Pons (tissue), 1 donor: ENCODE data around the gene CSTPP1.
"Not testable (repeated sequence)": the region's sequence is repeated elsewhere in the genome, so short reads cannot be mapped to it uniquely, and the experiment has no call there.

Source experiments
- DNase-seq: peaks from one replicate; pipeline ENCODE4 v3.0.0-alpha.2; 2016; ENCODE audit warnings: low spot score

The CSTPP1 gene

GRCh38 chr11:46953093-46953492 is 16.5 kb downstream of the CSTPP1 start:
- DNase-seq, result no peak

DNA sequence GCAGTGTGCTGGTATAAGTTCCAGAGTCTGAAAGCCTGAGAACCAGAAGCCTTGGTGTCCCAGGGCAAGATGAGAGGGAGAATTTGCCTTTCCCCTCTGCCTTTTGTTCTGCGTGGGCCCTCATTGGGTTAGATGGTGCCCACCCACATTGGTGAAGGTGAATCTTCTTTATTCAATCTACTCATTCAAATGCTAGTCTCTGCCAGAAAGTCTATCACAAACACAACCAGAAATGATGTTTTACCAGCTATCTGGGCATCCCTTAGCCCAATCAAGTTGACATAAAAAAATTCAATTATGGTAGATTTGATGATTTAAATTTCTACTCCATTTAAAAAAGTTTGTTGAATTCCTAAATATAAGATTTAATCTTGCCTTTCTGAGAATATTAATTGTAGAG is 22.2 kb downstream of the CSTPP1 start:
- no peak for DNase-seq

GRCh38 chr11:46961041-46961440 is 24.5 kb downstream of the CSTPP1 start:
- DNase-seq, result no peak

DNA sequence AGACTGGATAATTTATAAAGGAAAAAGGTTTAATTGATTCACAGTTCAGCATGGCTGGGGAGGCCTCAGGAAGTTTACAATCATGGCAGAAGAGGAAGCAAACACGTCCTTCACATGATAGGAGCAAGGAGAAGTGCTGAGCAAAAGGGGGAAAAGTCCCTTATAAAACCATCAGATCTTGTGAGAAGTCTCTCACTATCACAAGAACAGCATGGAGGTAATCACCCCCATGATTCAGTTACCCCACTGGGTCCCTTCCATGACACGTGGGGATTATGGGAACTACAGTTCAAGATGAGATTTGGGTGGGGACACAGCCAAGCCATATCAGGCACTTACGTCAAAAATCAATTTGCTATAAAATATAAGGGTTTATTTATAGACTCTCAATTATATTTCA is 25.3 kb downstream of the CSTPP1 start:
- not testable (repeated sequence) for DNase-seq

- no peak for DNase-seq
Measured at GRCh38 chr11:46963844-46964243, 27.3 kb downstream of the CSTPP1 start.

DNA sequence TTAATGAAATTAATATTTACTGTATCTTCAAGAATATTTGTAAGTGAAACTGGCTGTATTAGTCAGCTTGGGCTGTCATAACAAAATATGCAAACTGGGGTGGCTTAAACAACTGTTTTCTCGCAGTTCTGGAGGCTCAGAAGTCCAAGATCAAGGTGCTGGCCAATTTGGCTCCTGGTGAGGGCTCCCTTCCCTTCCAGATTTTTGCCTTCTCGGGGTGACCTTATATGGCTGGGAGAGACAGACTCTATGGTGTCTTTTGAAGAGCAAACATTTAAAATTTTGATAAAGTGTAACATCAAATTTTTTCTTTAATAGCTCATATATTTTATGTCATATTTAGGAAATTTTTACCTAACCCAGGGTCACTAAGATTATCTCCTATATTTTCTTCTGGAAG is 30.2 kb downstream of the CSTPP1 start:
- DNase-seq, result peak; percentile 22

- no peak for DNase-seq
Measured at GRCh38 chr11:46967962-46968361, 31.4 kb downstream of the CSTPP1 start.

- DNase-seq, result peak; percentile 74
Measured at GRCh38 chr11:46969379-46969778, 32.8 kb downstream of the CSTPP1 start.

DNA sequence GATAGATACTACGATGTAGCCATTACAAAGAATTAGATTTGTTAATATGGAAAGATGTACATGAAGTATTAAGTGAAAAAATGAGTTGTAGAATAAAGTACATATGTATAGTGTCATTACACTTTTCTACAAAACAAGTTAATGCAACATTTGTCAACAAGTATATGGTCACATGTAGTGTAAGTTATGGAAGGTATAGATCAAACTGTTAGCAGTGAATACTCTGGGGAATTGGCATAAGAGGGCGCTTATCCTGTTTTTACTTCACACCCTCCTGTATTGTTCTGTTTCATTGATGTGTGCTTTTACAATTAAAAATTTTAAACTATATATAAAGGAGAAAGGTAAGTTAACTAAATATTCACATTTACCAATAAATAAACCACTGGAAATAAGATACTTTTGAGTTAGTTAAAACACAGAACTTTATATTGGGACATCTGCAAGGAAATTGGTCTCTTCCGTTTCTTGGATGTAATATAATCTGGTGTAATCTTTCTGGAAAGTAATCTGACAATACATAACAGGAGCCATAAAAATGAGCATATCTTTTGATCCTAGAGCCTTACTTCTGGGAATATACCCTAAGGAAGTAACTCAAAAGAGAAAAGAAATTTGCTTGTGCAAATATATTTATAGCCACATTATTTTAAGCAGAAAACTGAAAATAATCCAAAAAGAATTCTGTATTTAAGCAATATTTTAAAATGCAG is 34.5 kb downstream of the CSTPP1 start:
- DNase-seq, result no peak

GRCh38 chr11:46972343-46972742 is 35.8 kb downstream of the CSTPP1 start:
- DNase-seq, result peak; percentile 71

- no peak for DNase-seq
Measured at GRCh38 chr11:46972821-46973220, 36.3 kb downstream of the CSTPP1 start.

DNA sequence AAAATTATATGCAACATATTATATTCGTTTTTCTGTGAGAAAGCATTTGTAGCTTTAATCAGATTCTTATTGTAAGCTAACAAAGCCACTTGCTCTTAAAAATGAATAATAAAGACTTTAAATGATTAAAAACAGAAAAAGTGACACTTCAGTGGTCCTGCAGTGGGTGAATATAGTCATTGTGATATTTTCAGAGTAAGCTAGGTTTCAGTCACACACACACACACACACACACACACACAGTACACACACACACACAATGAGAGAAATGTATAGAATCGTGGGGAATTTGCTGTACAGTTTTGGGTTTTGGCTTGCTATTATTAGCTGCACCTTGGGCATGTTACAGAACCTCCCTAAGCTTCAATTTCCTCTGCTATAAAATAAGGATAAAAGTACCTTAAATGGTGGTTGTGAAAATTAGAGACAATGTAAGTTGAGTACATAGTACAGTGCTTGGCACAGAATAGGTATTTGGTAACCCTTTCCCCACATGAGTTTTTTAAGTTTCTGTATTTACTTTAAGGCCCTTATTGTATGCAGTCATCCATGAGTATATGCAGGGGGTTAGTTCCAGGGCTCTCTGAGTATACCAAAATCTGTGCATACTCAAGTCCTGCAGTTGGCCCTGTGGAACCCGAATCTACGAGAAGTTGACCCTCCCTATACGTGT is 39.8 kb downstream of the CSTPP1 start:
- peak; percentile 18 for DNase-seq

- peak; percentile 95 for DNase-seq
Measured at GRCh38 chr11:46977038-46977813, 40.7 kb downstream of the CSTPP1 start.

DNA sequence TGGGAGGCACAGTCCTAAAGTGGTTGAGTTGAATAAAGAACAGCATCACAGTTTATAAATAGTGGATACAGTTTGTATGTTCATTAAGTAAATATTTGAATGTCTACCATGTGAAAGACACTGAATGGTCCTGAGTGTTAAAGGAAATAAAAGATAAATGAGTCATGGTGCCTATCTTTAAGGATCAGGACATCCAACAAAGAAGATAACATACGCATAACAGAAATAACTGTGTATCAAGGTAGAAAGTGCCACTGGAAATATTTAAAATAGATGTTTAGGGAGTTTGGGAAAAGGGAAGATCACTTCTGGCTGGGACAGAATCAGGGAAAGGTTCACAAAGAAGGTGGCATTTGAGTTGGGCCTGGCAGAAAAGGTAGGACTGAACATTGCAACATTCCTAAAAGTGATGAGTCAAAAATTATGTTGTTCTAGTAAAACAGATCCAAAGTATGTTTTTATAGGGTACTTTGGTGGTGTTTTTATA is 41.5 kb downstream of the CSTPP1 start:
- DNase-seq, result no peak

DNA sequence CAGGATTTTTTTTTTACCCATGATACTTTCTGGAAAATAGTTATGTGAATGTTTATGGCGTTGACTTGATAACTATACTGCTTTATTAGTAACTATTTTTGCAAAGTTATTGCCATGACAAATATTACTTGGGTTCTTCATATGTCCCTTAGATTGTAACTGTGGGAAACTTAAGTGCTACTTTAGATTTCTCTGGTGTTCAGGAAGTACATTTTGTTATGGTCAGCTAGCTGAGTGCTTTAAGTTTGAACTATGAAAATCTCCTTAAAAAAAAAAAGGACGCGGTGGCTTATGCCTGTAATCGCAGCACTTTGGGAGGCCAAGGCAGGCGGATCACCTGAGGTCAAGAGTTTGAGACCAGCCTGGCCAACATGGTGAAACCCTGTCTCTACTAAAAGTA is 42.8 kb downstream of the CSTPP1 start:
- no peak for DNase-seq

- no peak for DNase-seq
Measured at GRCh38 chr11:46981436-46981835, 44.9 kb downstream of the CSTPP1 start.

- DNase-seq, result no peak
Measured at GRCh38 chr11:46982797-46983452, 46.4 kb downstream of the CSTPP1 start.

DNA sequence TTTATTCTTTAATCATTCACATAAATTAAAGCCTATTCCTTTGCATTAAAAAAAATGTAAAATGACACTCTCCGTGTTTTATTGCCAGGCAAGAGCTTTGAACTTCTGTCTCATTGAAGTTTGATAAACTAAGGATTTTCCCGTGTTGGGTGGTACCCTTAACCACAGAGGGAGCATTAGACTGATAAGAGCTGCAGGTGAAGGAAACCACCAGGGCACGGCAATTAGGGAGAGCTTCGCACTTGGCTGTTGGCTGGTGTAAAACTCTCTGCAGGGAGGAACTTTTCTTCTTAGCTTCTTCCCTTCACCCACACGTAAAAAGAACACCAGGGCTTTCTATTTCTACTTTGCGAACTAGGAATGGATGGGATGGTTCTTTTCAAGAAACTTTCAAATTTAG is 47.0 kb downstream of the CSTPP1 start:
- no peak for DNase-seq

DNA sequence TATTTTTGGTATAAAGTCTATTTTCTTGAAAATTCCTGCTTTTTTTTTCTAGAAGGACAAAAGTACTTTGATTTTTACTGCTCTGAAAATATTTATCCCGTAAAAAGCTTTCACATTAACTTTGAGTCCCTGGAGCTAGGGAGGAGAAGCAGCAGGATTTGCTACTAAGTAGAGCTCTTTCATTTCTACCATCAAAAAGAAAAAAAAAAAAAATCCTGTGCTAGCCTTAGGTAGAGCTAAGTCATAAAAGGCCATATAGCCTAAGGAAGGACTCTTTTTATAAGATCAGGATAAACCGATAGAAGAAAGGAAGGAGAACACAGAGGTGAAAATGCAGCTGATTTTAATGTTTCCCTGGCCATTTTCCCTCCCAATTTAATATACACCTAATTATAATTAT is 48.0 kb downstream of the CSTPP1 start:
- DNase-seq, result no peak

DNA sequence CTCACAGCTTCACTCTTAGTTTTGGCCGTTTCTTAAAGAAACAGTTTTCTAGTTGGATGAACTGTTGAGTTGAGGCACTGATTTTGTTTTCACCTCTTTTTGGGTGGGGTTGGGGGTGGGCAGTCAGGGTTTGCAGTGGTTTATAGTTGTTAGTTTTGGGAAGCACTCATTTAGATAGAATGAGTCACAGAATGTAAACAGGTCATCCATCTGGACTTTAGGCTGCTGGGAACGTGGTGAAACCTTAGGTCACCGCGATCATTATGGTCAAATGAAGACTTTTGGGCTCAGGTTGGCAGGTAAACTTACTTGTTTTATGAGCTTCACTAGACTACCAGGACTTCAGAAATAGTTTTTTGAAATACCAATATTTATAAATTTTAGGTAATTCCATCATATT is 48.4 kb downstream of the CSTPP1 start:
- DNase-seq, result no peak

- DNase-seq, result no peak
Measured at GRCh38 chr11:46987183-46987582, 50.6 kb downstream of the CSTPP1 start.

- DNase-seq, result not testable (repeated sequence)
Measured at GRCh38 chr11:46989810-46990487, 53.4 kb downstream of the CSTPP1 start.
